GM19463 (cell line): ENCODE results near the gene MYH8.

ENCODE experiments used
- ATAC-seq: cut with Tn5 transposase; IDR thresholded peaks from one replicate; pipeline ENCODE4 v1.9.1; 2021; ENCODE audit warnings: mild to moderate bottlenecking, moderate library complexity; ENCODE audit not compliant: unreplicated experiment

MYH8 gene

DNA sequence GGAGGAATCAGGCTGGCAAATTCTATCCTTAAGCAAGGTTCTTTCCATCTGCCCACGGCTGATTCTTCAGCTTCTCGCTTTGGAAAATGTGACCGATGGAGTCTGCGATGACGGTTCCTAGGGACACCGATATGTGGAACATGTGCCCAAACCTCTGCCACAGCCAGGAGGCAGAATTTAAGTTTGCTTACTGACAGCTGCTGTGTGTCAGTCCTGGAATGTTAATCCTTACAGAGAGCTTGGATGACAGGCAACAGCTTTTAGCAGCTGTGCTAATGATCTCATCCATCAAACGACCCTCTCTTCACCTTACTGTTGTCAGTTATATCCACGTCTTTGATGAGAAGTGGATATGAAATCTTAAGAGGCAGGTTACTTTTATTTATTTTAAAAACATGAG is 37.6 kb downstream of the MYH8 start:
- no peak for ATAC-seq

DNA sequence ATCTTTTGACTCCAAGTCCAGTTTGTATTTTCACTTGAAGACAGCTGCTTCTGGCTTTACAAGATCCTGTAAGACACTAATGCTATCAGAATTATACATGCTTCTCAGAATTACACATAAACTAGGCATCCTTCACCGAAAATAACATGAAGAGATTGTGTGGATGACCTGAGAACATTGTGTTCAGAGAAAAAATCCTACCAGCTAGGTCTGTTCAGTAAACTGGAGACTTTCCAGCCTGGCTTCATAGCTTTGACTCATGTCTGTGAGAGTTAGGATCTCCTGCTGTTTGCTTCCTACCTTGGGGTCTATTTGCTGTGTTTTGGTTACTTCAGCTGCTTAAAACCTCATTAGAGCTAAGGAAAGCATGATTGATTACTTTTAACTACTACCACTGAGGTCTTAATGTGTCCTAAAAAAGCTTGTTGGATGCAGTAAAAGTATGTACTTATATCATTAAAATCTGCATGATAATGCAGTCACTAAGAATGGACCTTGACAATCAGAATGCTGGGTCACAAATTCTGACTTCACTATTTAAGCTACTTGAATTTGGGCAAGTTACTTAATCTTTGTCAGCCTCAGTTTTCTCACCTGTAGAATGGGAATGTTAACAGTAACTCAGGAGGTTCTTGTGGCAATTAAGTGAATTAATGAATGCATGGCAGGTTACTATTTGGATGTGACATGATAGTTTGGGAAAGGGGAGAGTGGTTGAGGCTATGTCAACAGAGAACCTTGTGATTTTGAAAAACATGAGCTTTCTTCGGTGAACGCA is 40.9 kb downstream of the MYH8 start:
- no peak for ATAC-seq

DNA sequence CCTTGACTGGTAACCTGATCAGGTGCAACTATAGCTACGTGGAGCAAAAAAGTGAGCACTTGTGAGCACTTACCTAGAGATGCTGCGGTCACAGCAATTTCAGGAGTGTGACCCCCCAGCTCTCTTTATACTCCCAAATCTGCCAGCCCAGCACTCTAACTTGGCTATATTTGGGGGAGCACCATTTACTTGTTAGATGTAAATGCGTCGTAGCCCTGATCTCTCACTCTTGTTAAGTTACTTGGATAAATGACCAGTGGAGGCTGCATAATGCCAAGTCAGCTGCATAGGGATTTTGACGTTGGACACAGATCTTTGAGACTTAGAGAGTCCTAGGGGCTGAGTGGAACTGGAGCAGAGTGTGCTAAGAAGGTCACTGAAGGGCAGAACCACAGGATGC is 48.8 kb downstream of the MYH8 start, which contains the start of gene MYH13:
MYH13 (minus strand) TSS at position 101 of the 400 bp plus-strand sequence. CDS start 8,476 bp downstream, outside the sequence.
- no peak for ATAC-seq

DNA sequence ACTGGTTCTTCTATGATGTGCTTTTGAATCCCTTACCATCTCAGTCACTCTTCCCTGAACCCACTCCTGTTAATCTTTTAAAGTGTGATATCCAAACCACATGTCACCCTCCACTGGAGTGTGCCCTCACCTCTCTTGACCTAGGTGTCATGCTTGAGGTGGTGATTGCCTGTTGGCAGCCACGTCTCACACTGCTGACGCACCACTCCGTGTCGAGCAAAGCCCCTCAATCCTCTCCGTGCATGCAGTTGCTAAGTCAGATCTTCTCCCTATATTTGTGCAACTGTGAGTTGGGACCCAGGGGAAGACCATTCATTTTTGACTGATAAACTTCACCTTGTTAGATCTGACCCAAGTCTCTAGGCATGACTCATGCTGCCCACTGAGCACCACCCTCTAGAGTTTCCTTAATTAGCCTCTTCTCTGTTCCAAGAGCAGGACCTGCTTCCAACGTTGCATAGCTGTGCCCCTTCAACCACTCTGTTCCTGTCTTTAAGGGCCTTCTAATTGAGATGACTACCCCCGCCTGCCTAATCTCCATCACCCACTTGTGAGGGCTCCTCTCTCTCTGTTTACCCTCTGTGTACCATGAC is 51.6 kb downstream of the MYH8 start:
- no peak for ATAC-seq

DNA sequence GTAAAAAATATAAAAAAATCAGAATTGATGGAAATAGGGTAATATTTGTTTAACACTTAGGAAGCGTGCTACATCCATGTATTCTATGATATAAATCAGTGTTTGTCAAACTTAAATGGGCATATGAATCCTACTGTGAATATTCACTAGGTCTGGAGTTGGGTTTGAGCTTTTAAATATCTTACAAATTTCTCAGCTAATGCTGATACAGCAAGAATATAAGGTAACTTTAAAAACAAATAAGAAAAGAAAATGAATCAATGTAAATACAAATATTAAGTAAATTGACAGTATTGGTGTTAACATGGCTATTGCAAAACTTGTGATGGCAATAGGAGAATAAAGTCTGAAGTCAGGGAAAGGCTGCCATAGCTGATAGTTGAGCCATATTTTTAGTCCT is 52.5 kb downstream of the MYH8 start:
- ATAC-seq = no peak

DNA sequence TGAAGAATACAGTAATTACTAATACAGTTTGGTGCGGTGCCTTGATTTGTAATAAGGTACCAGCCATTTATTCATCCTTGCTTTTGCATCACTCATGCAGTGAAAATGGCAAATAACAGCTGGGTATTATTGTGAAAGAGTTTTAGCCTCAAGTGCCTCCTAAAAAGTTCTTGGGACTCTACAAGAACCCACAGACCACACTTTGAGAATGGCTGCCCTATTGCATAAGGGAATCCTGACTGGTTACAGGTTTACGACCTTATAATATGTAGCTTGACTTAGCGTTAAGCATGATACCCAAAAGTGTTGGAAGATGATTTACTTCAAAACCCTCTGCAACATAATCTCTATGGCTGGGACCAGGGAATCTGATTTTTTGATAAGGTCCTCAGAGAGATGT is 53.2 kb downstream of the MYH8 start:
- ATAC-seq = no peak

DNA sequence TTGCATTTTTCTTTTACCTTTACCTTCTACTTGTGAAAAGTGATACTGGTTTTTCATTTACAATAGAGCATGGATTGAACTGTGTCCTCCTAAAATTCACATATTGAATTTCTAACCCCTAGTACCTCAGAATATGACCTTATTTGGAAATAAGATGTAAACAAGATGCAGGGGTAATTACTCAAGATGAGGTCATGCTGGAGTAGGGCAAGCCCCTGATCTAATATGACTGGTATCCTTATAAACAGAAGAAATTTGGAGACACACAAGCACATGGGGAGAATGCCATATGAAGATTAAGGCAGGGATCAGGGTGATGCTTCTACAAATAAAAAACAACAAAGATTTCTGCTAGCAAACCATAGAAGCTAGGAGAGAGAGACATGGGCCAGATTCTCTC is 61.2 kb downstream of the MYH8 start:
- ATAC-seq = no peak

DNA sequence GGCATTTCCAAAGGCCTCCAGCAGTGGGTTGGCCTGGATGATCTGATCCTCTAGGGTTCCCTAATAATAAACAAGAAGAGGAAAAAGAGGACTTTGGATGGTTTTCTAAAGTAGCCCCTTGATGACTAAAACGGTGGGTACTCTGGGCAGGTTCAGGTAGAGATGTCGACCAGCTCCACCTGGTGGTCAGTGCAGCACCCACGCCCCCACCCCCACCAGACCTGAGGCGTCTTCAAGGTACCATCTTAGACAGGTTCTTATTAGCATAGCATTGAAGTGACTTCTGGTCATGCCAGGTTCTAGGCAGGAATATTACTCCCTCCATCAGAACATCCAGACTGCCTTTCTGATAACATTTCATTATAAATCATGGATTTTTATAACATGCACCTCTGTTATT is 64.0 kb downstream of the MYH8 start:
- ATAC-seq = no peak

DNA sequence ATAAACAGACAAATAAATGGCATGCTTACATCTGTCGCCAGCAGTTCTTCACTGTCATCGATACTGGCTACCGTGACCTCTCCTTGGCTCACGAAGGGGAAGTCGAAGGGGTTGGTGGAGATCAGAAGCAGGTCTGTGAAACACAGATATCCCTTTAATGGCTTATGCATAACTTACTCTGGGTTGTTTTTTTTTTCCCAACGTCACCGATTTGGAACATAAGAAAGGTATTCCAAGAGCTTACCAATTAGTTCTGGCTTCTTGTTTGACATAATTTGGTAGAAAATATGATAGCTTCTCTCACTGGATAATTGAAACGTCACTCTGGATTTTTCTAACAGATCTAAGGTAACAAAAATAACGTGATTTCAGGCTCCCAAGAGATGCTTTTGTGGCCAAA is 67.1 kb downstream of the MYH8 start:
- no peak for ATAC-seq

DNA sequence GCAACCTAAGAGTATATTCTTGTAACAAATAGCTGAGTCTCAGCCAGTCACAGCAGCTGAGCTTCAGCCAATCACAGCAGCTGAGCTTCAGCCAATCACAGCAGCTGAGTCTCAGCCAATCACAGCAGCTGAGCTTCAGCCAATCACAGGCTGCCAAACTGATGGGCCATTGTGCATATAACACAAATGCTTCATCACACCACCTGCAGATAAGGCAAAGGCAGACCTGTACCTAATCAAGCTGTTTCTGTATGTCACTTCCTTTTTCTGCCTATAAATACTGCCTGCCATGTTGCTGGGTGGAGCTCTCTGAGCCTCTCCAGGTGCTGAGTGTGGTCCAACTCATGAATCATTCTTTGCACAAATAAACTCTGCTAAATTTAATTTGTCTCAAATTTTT is 68.9 kb downstream of the MYH8 start:
- ATAC-seq = no peak

DNA sequence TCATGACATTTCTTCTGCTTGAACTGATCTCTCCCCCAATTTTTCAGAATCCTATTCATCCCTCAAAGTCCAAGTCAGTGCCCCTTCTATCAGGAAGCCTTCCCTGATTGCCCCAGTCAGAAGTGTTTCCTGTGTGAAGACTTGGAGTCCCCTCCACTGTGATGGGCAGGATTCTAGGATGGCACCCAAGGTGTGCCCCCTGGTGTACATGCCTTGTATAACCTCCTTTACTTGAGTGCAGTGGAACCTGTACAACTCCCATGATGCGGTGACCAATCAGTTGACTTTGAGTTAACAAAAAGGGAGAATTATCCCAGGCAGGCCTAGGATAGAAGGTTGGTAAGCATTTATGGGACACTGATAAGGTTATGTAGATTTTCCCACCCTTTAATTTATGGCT is 72.3 kb downstream of the MYH8 start:
- no peak for ATAC-seq

DNA sequence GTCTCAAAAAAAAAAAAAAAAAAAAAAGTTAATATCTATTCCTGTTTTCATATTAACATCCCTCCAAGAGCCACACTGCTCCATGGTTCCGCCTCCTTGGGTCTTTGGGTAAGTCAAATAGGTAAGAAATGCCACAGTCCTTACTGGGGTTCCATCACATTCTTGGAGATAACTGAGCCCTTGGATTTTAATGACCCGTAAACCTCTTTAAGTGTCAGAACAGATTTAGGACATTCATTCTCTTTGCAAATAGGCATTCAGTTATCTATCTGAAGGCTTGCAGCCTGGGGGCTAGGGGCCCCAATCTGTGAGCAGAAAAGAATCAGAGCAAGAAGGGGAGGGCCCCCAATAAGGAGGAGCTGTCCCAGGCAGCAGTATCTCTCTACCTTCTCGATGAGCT is 76.9 kb downstream of the MYH8 start:
- ATAC-seq = no peak
